Ishikawa (cell line): ENCODE results near the gene CNTNAP2.

Experiments used
- CEBPB ChIP-seq: IDR thresholded peaks from 2 replicates; pipeline ENCODE4 v1.6.1; 2012
- CREB1 ChIP-seq: IDR thresholded peaks from 2 replicates; pipeline ENCODE4 v1.6.1; 2012; ENCODE audit warnings: low read depth
- EGR1 ChIP-seq: IDR thresholded peaks from 2 replicates; pipeline ENCODE4 v1.6.1; 2012
- EP300 ChIP-seq: IDR thresholded peaks from 2 replicates; pipeline ENCODE4 v1.6.1; 2012; ENCODE audit warnings: borderline replicate concordance
- FOXM1 ChIP-seq: IDR thresholded peaks from 2 replicates; pipeline ENCODE4 v1.6.1; 2012; ENCODE audit warnings: low read depth, borderline replicate concordance
- MAX ChIP-seq: IDR thresholded peaks from 2 replicates; pipeline ENCODE4 v1.6.1; 2012
- NFIC ChIP-seq: IDR thresholded peaks from 2 replicates; pipeline ENCODE4 v1.6.1; 2012
- RAD21 ChIP-seq: IDR thresholded peaks from 2 replicates; pipeline ENCODE4 v1.6.1; 2012; ENCODE audit warnings: low read depth
- REST ChIP-seq: IDR thresholded peaks from 2 replicates; pipeline ENCODE4 v1.6.1; 2012; ENCODE audit warnings: low read depth, mild to moderate bottlenecking
- TAF1 ChIP-seq: IDR thresholded peaks from 2 replicates; pipeline ENCODE4 v1.6.1; 2012; ENCODE audit warnings: low read depth, mild to moderate bottlenecking
- TCF12 ChIP-seq: IDR thresholded peaks from 2 replicates; pipeline ENCODE4 v1.6.1; 2012; ENCODE audit warnings: low read depth
- TEAD4 ChIP-seq: IDR thresholded peaks from 2 replicates; pipeline ENCODE4 v1.6.1; 2012
- USF1 ChIP-seq: IDR thresholded peaks from 2 replicates; pipeline ENCODE4 v1.6.1; 2012
- YY1 ChIP-seq: IDR thresholded peaks from 2 replicates; pipeline ENCODE4 v1.6.1; 2012; ENCODE audit warnings: low read depth
- ZBTB7A ChIP-seq: IDR thresholded peaks from 2 replicates; pipeline ENCODE4 v1.6.1; 2012; ENCODE audit warnings: low read depth

Gene CNTNAP2

GRCh38 chr7:146701166-146701565 is 584.6 kb downstream of the CNTNAP2 start:
- TF ChIP-seq YY1: no peak

GRCh38 chr7:146702898-146703297 is 586.3 kb downstream of the CNTNAP2 start:
- no peak for TF ChIP-seq TCF12
- TF ChIP-seq FOXM1: no peak
- no peak for TF ChIP-seq RAD21
- TF ChIP-seq USF1: no peak
- no peak for TF ChIP-seq EGR1
- TF ChIP-seq CEBPB: no peak
- TF ChIP-seq YY1: no peak
- no peak for TF ChIP-seq REST
- TF ChIP-seq TAF1: no peak
- no peak for TF ChIP-seq ZBTB7A
- no peak for TF ChIP-seq TEAD4
- no peak for TF ChIP-seq CREB1
- TF ChIP-seq NFIC: no peak
- TF ChIP-seq EP300: no peak
- TF ChIP-seq MAX: no peak

GRCh38 chr7:146709451-146710027 is 592.9 kb downstream of the CNTNAP2 start:
- TF ChIP-seq NFIC (no peak), EGR1 (no peak), CEBPB (no peak), MAX (no peak), YY1 (no peak), USF1 (no peak), FOXM1 (no peak), TEAD4 (no peak), TCF12 (no peak), ZBTB7A (no peak), CREB1 (no peak), EP300 (no peak), REST (no peak), TAF1 (no peak), RAD21 (no peak)

- TF ChIP-seq MAX (no peak), CEBPB (no peak), CREB1 (no peak), FOXM1 (no peak), ZBTB7A (no peak), REST (no peak), TEAD4 (no peak), YY1 (no peak), EGR1 (no peak), EP300 (no peak), TCF12 (no peak), TAF1 (no peak), NFIC (no peak)
Measured at GRCh38 chr7:146713205-146713604, 596.6 kb downstream of the CNTNAP2 start.

GRCh38 chr7:146713934-146714333 is 597.3 kb downstream of the CNTNAP2 start:
- TF ChIP-seq REST: no peak
- no peak for TF ChIP-seq EP300
- TF ChIP-seq EGR1: no peak
- no peak for TF ChIP-seq CEBPB
- TF ChIP-seq TEAD4: no peak
- TF ChIP-seq ZBTB7A: no peak
- TF ChIP-seq CREB1: no peak
- no peak for TF ChIP-seq USF1
- no peak for TF ChIP-seq YY1
- no peak for TF ChIP-seq MAX
- no peak for TF ChIP-seq NFIC
- no peak for TF ChIP-seq FOXM1
- no peak for TF ChIP-seq TAF1
- TF ChIP-seq RAD21: no peak
- no peak for TF ChIP-seq TCF12
